Ishikawa (cell line): ENCODE data around the gene DDX23.
A peak's percentile ranks its signal among the peaks of the same experiment; 100 is the strongest.

Experiments used
- CEBPB ChIP-seq: IDR thresholded peaks from 2 replicates; pipeline ENCODE4 v1.6.1; 2012
- CREB1 ChIP-seq: IDR thresholded peaks from 2 replicates; pipeline ENCODE4 v1.6.1; 2012; ENCODE audit warnings: low read depth
- EGR1 ChIP-seq: IDR thresholded peaks from 2 replicates; pipeline ENCODE4 v1.6.1; 2012
- EP300 ChIP-seq: IDR thresholded peaks from 2 replicates; pipeline ENCODE4 v1.6.1; 2012; ENCODE audit warnings: borderline replicate concordance
- FOXM1 ChIP-seq: IDR thresholded peaks from 2 replicates; pipeline ENCODE4 v1.6.1; 2012; ENCODE audit warnings: low read depth, borderline replicate concordance
- MAX ChIP-seq: IDR thresholded peaks from 2 replicates; pipeline ENCODE4 v1.6.1; 2012
- NFIC ChIP-seq: IDR thresholded peaks from 2 replicates; pipeline ENCODE4 v1.6.1; 2012
- RAD21 ChIP-seq: IDR thresholded peaks from 2 replicates; pipeline ENCODE4 v1.6.1; 2012; ENCODE audit warnings: low read depth
- REST ChIP-seq: IDR thresholded peaks from 2 replicates; pipeline ENCODE4 v1.6.1; 2012; ENCODE audit warnings: low read depth, mild to moderate bottlenecking
- TAF1 ChIP-seq: IDR thresholded peaks from 2 replicates; pipeline ENCODE4 v1.6.1; 2012; ENCODE audit warnings: low read depth, mild to moderate bottlenecking
- TCF12 ChIP-seq: IDR thresholded peaks from 2 replicates; pipeline ENCODE4 v1.6.1; 2012; ENCODE audit warnings: low read depth
- TEAD4 ChIP-seq: IDR thresholded peaks from 2 replicates; pipeline ENCODE4 v1.6.1; 2012
- YY1 ChIP-seq: IDR thresholded peaks from 2 replicates; pipeline ENCODE4 v1.6.1; 2012; ENCODE audit warnings: low read depth
- ZBTB7A ChIP-seq: IDR thresholded peaks from 2 replicates; pipeline ENCODE4 v1.6.1; 2012; ENCODE audit warnings: low read depth
- TF ChIP-seq, protein P1 (sequence below): IDR thresholded peaks from 2 replicates; pipeline ENCODE4 v1.6.1; 2012

Gene DDX23

DNA sequence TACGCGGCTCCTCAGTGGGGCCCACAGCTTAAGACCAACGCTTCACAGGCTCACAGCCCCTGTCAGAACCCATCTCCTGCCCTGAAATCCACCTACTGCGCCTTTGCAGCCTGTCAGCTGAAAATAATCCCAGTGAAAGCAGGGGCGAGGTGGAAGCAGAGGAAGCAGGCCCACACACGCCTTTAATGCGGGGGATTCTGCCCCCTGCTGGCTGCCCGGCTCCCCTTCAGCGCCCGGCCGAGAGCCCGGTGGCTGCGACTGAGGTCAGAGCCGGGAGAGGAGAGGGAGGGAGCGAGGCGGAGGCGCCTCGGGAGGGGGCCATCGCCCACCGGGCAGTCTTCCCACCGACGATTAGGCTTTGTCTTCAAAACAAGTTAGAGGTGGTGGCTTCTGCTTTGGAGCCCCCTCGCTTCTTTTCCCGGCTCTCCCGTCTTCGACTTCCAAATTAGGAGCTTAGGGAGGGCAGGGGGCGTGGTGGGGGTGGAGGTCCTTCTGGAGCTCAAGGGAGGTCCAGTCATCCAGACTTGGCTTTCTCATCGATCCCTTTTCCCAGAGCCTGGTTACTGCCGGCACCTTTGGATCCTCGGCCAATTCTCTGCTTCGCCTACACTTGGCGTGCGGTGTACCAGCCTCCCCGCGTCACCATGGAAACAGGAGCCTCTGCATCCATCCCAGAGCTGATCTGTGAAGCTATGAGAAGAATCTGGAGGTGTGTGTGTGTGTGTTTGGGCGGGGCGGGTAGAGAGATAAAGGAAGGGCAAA is 38.9 kb upstream of the DDX23 start:
- TF ChIP-seq ZBTB7A (peak; percentile 75; the same call in 1 of the 2 replicates), EP300 (no peak), RAD21 (peak; percentile 80), MAX (peak; percentile 22; the same call in 1 of the 2 replicates), EGR1 (no peak), REST (no peak), CEBPB (no peak)

GRCh38 chr12:48889679-48890078 is 37.7 kb upstream of the DDX23 start:
- TF ChIP-seq TAF1 (no peak), YY1 (no peak), EP300 (no peak), REST (no peak), TCF12 (no peak), NFIC (no peak), RAD21 (no peak), CREB1 (no peak), MAX (no peak), EGR1 (no peak), FOXM1 (no peak), ZBTB7A (no peak), TEAD4 (no peak), CEBPB (no peak)
- TF ChIP-seq, protein P1, sequence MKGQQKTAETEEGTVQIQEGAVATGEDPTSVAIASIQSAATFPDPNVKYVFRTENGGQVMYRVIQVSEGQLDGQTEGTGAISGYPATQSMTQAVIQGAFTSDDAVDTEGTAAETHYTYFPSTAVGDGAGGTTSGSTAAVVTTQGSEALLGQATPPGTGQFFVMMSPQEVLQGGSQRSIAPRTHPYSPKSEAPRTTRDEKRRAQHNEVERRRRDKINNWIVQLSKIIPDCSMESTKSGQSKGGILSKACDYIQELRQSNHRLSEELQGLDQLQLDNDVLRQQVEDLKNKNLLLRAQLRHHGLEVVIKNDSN: no peak

DNA sequence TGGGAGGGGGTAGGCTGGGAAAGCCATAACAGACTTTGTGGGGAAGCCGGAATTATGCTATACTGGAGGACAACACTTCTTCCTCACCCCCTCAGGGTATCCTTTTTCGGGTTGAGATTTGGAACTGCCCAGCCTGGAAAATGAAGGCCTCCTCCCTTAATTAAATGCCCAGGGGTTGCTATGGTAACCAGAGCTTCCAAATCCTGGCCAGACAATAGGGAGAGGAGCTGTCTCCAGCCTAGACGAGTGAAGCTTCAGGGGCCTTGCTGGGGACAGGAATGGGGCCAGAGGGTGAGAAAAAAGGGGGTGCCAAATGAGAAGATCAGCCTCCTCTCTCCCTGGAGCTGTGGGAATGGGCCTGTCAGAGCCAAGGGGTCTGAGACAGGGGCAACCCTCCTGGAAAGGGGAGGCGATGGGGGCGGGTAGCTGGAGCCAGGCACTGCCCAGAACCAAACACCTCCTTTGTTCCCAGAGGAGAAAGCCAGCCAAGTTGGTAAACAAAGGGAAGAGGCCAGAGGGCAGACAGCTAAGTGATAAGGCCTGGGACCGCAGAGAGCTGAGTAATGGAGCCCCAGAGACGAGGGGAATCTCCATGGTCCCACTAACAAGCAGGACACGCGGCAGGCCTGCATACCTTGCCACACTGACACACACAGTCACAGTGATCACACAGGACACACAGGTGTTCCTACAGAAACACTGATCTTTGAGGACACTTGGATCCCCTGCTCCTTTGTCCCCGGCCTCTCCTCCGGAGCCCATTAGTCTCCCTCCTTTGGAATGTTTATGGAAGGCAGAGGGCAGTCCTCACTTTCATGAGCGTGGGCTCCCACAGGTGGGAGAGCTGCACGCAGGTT is 31.6 kb upstream of the DDX23 start:
- TF ChIP-seq CEBPB: no peak
- no peak for TF ChIP-seq EP300
- no peak for TF ChIP-seq EGR1
- TF ChIP-seq REST: no peak
- TF ChIP-seq TCF12: no peak
- TF ChIP-seq ZBTB7A: no peak
- TF ChIP-seq TEAD4: no peak
- TF ChIP-seq TAF1: no peak

- TF ChIP-seq ZBTB7A (no peak), REST (no peak), NFIC (no peak), EP300 (no peak), FOXM1 (no peak), TEAD4 (no peak), CEBPB (no peak), TCF12 (no peak), TAF1 (no peak), YY1 (no peak), EGR1 (no peak), RAD21 (no peak), CREB1 (no peak), MAX (no peak)
- TF ChIP-seq, protein P1: no peak
Observed at GRCh38 chr12:48882972-48883304, 31.0 kb upstream of the DDX23 start.
